ENCODE data around the gene ADPRH. TPM values are rescaled to one million over a fixed set of nuclear protein-coding genes. Genes with fewer than 3 reads are reported as not detected.

Gene ADPRH
- total RNA-seq, 1 donor from 2014 or later, result 3.9 TPM

GRCh38 chr3:119536757-119537156, 42.5 kb upstream of the ADPRH start:
- Mint-ChIP-seq H3K4me1 (ENCODE audit: low read depth) (no peaks in the 10 kb centered on the region), H3K27ac (ENCODE audit: unreplicated experiment) (no peak overlapping the region), H3K4me3 (ENCODE audit: unreplicated experiment) (no peak overlapping the region), H3K9me3 (ENCODE audit: low read depth) (no peaks in the 10 kb centered on the region), H3K36me3 (ENCODE audit: low read depth) (no peaks in the 10 kb centered on the region), H3K27me3 (ENCODE audit: low read depth) (no peaks in the 10 kb centered on the region)
- no peak for DNase-seq (ENCODE audit: low spot score)
- no peak for TF ChIP-seq CTCF (IDR thresholded peaks at IDR 0.05)

DNA sequence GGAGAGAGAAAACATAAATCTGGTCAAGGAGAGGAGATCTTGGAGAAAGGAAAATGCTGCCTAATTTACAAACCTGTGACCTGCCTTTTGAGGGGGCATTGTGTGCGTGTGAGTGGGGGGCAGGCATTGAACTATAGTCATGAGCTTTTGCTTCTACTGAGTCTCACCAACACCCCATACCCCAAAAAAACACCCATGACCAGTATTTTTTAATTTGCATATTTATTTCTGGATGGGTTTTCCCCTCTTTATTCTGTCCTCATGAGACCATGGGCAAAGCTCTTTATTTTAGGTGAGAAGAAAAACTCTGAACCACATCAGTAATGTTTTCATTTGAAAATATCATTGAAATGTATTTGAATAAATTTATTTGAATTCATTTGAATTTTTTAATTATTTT, 40.5 kb upstream of the ADPRH start:
- H3K4me1 Mint-ChIP-seq (ENCODE audit: low read depth), result peaks cover 3% of the 10 kb centered on the region
- H3K36me3 Mint-ChIP-seq (ENCODE audit: low read depth), result no peaks in the 10 kb centered on the region
- TF ChIP-seq CTCF (IDR thresholded peaks at IDR 0.05), result no peak
- H3K9me3 Mint-ChIP-seq (ENCODE audit: low read depth), result peaks cover 4% of the 10 kb centered on the region
- DNase-seq (ENCODE audit: low spot score), result no peak
- H3K27me3 Mint-ChIP-seq (ENCODE audit: low read depth), result no peaks in the 10 kb centered on the region
- no peak overlapping the region for H3K4me3 Mint-ChIP-seq (ENCODE audit: unreplicated experiment)
- H3K27ac Mint-ChIP-seq (ENCODE audit: unreplicated experiment), result no peak overlapping the region

- H3K27ac Mint-ChIP-seq (ENCODE audit: unreplicated experiment), result no peak overlapping the region
- TF ChIP-seq CTCF (IDR thresholded peaks at IDR 0.05), result no peak
- no peak overlapping the region for H3K4me3 Mint-ChIP-seq (ENCODE audit: unreplicated experiment)
- no peaks in the 10 kb centered on the region for H3K36me3 Mint-ChIP-seq (ENCODE audit: low read depth)
- H3K9me3 Mint-ChIP-seq (ENCODE audit: low read depth), result peaks cover 4% of the 10 kb centered on the region
- H3K27me3 Mint-ChIP-seq (ENCODE audit: low read depth), result no peaks in the 10 kb centered on the region
- no peak for DNase-seq (ENCODE audit: low spot score)
- H3K4me1 Mint-ChIP-seq (ENCODE audit: low read depth), result peaks cover 3% of the 10 kb centered on the region
Measured at GRCh38 chr3:119541547-119541946, 37.7 kb upstream of the ADPRH start.

DNA sequence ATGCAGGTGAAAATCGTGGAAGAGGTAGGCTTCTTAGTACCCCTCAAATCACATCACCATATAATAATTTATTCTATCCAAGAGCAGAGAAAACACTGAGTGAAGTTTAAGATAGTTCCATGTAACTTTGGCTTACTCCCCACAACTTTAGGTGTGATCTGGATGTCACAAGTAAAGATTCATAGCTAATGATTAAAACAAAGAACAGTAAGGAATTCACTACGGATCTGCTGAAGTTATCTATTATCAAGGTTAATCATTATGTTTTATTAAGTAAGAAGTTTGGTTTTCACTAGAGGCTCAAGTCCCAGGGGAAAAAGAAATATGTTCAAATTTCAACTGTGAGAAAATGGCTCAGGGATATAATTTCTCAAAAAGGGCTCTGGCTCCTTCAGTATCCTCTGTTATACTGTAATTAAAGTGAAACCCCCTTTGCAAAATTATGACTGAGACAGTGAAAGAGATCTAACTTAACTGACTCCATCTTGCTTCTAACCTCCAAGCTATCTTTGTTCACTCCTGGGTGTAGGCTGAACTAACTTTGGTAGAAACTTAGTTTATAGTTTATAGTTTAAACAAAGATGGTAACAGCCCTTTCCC, 37.0 kb upstream of the ADPRH start:
- TF ChIP-seq CTCF (IDR thresholded peaks at IDR 0.05), result no peak
- no peaks in the 10 kb centered on the region for H3K36me3 Mint-ChIP-seq (ENCODE audit: low read depth)
- peaks cover 4% of the 10 kb centered on the region for H3K9me3 Mint-ChIP-seq (ENCODE audit: low read depth)
- no peaks in the 10 kb centered on the region for H3K27me3 Mint-ChIP-seq (ENCODE audit: low read depth)
- no peak overlapping the region for H3K27ac Mint-ChIP-seq (ENCODE audit: unreplicated experiment)
- H3K4me1 Mint-ChIP-seq (ENCODE audit: low read depth), result peaks cover 3% of the 10 kb centered on the region
- DNase-seq (ENCODE audit: low spot score), result no peak
- no peak overlapping the region for H3K4me3 Mint-ChIP-seq (ENCODE audit: unreplicated experiment)

GRCh38 chr3:119543147-119543546, 36.1 kb upstream of the ADPRH start:
- H3K27ac Mint-ChIP-seq (ENCODE audit: unreplicated experiment), result no peak overlapping the region
- H3K36me3 Mint-ChIP-seq (ENCODE audit: low read depth), result no peaks in the 10 kb centered on the region
- no peaks in the 10 kb centered on the region for H3K27me3 Mint-ChIP-seq (ENCODE audit: low read depth)
- peak; percentile 28 for TF ChIP-seq CTCF (IDR thresholded peaks at IDR 0.05)
- peaks cover 3% of the 10 kb centered on the region for H3K4me1 Mint-ChIP-seq (ENCODE audit: low read depth)
- H3K4me3 Mint-ChIP-seq (ENCODE audit: unreplicated experiment), result no peak overlapping the region
- H3K9me3 Mint-ChIP-seq (ENCODE audit: low read depth), result peaks cover 4% of the 10 kb centered on the region
- no peak for DNase-seq (ENCODE audit: low spot score)
